Measurements from ENCODE around the gene CFP. TPM values are rescaled to one million over a fixed set of nuclear protein-coding genes. Genes with fewer than 3 reads are reported as not detected.

The CFP gene
- total and polyA plus RNA-seq, 8 donors: 4.2 to 25.4 (median 6.3) TPM

GRCh38 chrX:47648376-47648775 lies 18.6 kb upstream of the CFP start:
- Histone ChIP-seq H3K4me3 (peak overlapping the region in 1 of 2 donors; percentile 58), H3K27me3 (no peaks in the 10 kb centered on the region), H3K9me3 (no peaks in the 10 kb centered on the region), H3K4me1 (peaks cover 3 to 28% of the 10 kb centered on the region in 2 donors), H3K36me3 (peaks cover 0 to 4% of the 10 kb centered on the region in 2 donors), H3K27ac (no peak overlapping the region)
- no peak for TF ChIP-seq CTCF (IDR thresholded peaks at IDR 0.05)
- ATAC-seq (no peak), DNase-seq (no peak)
- intact Hi-C loops (cut with DNase I): no loop called here

DNA sequence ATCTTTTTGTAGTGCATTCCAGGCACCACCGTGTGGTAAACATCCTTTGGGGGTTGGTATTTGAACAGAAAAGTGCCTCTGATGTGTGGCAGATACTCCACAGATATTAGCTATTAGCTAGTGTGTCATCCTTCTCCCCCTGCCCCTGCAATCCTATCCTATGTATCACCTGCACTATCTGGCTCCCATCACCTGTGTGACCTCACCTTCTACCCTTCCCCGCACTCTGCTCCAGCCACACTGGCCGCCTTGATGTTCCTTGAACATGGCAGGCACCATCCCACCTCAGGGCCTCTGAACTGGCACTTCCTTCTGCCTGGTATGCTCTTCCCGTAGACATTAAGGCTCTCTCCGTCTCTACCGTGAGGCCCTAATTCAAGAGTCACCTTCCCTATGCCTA lies 16.9 kb upstream of the CFP start:
- intact Hi-C loops (cut with DNase I): no loop called here
- TF ChIP-seq CTCF (IDR thresholded peaks at IDR 0.05): no peak
- H3K4me3 ChIP-seq: no peak overlapping the region
- ATAC-seq: no peak
- DNase-seq: no peak
- H3K27me3 ChIP-seq: no peaks in the 10 kb centered on the region
- no peak overlapping the region for H3K27ac ChIP-seq
- no peaks in the 10 kb centered on the region for H3K36me3 ChIP-seq
- no peaks in the 10 kb centered on the region for H3K9me3 ChIP-seq
- H3K4me1 ChIP-seq: peaks cover 3 to 26% of the 10 kb centered on the region in 2 donors

- ATAC-seq (no peak), DNase-seq (no peak)
- peak overlapping the region in 1 of 2 donors; percentile 3 for H3K27ac ChIP-seq
- no peak for TF ChIP-seq CTCF (IDR thresholded peaks at IDR 0.05)
- peaks cover 0 to 9% of the 10 kb centered on the region in 2 donors for H3K36me3 ChIP-seq
- H3K27me3 ChIP-seq: no peaks in the 10 kb centered on the region
- intact Hi-C loops (cut with DNase I): no loop called here
- no peak overlapping the region for H3K4me3 ChIP-seq
- peaks cover 3 to 20% of the 10 kb centered on the region in 2 donors for H3K4me1 ChIP-seq
- H3K9me3 ChIP-seq: no peaks in the 10 kb centered on the region
Observed at GRCh38 chrX:47645530-47645929, 15.8 kb upstream of the CFP start.

DNA sequence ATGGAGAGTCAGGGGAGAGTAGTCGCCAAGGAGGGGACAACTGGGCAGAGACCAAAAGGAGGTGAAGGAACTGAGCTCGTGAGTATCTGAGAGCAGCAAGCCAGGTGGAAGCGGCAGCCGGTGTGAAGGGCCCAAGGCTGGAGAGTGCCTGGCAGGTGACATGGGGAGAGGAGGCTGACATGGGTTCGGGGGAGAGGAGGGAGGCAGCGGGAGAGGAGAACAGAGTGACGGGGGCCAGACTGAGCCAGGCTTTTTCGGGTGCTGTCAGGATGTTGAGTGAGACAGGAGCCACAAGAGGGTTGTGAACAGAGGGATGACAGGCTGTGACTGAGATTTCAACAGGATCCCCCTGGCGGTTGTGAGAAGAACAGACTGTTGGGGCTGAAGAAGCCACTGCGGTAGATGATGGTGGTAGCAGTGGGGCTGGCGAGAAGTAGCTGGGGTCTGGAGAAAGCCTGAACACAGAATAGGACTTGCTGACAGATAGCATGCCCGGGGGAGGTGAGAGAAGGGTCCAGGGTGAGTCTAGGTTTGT lies 14.9 kb upstream of the CFP start:
- intact Hi-C loops (cut with DNase I): no loop called here
- H3K36me3 ChIP-seq: peaks cover 0 to 18% of the 10 kb centered on the region in 2 donors
- H3K4me3 ChIP-seq: no peak overlapping the region
- no peak for TF ChIP-seq CTCF (IDR thresholded peaks at IDR 0.05)
- DNase-seq (no peak), ATAC-seq (peak; percentile 40)
- H3K27me3 ChIP-seq: no peaks in the 10 kb centered on the region
- peaks cover 3 to 20% of the 10 kb centered on the region in 2 donors for H3K4me1 ChIP-seq
- no peak overlapping the region for H3K27ac ChIP-seq
- no peaks in the 10 kb centered on the region for H3K9me3 ChIP-seq

DNA sequence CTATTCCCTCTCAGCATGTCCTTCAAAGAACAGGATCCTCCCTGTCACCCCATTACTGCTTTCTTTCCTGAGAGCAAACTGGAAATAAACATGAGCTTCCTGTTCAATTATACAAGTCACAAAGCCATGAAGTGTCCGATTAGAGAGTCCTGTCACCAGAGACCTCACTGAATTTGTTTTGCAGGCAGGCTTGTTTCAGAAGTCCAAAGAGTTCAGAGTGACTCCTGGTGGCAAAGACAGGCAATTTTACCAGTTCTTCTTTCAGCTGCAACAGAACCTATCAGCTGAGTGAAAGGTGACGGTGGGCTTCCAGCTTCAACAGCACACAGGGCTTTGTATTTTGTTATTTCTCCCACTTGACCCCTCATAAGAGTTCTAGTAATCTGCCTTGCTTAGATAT lies 14.2 kb upstream of the CFP start:
- Histone ChIP-seq H3K4me3 (no peak overlapping the region), H3K9me3 (no peaks in the 10 kb centered on the region), H3K4me1 (peaks cover 3 to 14% of the 10 kb centered on the region in 2 donors), H3K27ac (no peak overlapping the region), H3K27me3 (no peaks in the 10 kb centered on the region), H3K36me3 (peaks cover 0 to 24% of the 10 kb centered on the region in 2 donors)
- ATAC-seq (peak; percentile 53), DNase-seq (no peak)
- intact Hi-C loops (cut with DNase I): no loop called here
- peak in 1 of 2 donors; percentile 18 for TF ChIP-seq CTCF (IDR thresholded peaks at IDR 0.05)
